Mucosa of rectum (tissue), 2 donors: ENCODE results near the gene MYBBP1A.

Source experiments
- H3K27ac ChIP-seq, 2 donors: one replicate each; pipeline ENCODE4 v1.7.0; 2013; ENCODE audit warnings: inconsistent platforms in 2 of 2, low read depth in 2 of 2, low read length in 2 of 2
- H3K27me3 ChIP-seq, 2 donors: one replicate each; pipeline ENCODE4 v1.7.0; 2013; ENCODE audit warnings: low read length in 2 of 2; ENCODE audit not compliant: control insufficient read depth in 2 of 2, insufficient read depth in 2 of 2
- H3K36me3 ChIP-seq, 2 donors: one replicate each; pipeline ENCODE4 v1.7.0; 2013; ENCODE audit warnings: low read length in 2 of 2; ENCODE audit not compliant: control insufficient read depth in 2 of 2, insufficient read depth in 2 of 2
- H3K4me1 ChIP-seq, 2 donors: one replicate each; pipeline ENCODE4 v1.7.0; 2013; ENCODE audit warnings: low read length in 2 of 2, mild to moderate bottlenecking in 1 of 2; ENCODE audit not compliant: control insufficient read depth in 2 of 2, insufficient read depth in 2 of 2
- H3K4me3 ChIP-seq, 2 donors: one replicate each; pipeline ENCODE4 v1.7.0; 2013; ENCODE audit warnings: low read length in 2 of 2
- H3K9ac ChIP-seq, 2 donors: one replicate each; pipeline ENCODE4 v1.7.0; 2013; ENCODE audit warnings: low read length in 2 of 2, low read depth in 1 of 2, mild to moderate bottlenecking in 1 of 2
- H3K9me3 ChIP-seq, 2 donors: one replicate each; pipeline ENCODE4 v1.7.0; 2013; ENCODE audit warnings: low read length in 2 of 2; ENCODE audit not compliant: control insufficient read depth in 2 of 2
- donor health status: healthy.
- donor health status: Normal muscosa, but diverticular disease.

MYBBP1A gene

GRCh38 chr17:4530799-4531730, 24.1 kb downstream of the MYBBP1A start:
- Histone ChIP-seq H3K36me3 (no peaks in the 10 kb centered on the region), H3K27me3 (no peaks in the 10 kb centered on the region), H3K4me1 (peaks cover 3 to 7% of the 10 kb centered on the region in 2 donors), H3K27ac (no peak overlapping the region), H3K9ac (no peak overlapping the region), H3K4me3 (no peak overlapping the region), H3K9me3 (no peaks in the 10 kb centered on the region)

- Histone ChIP-seq H3K9ac (no peak overlapping the region), H3K27ac (no peak overlapping the region), H3K27me3 (no peaks in the 10 kb centered on the region), H3K4me1 (peaks cover 2 to 5% of the 10 kb centered on the region in 2 donors), H3K36me3 (no peaks in the 10 kb centered on the region), H3K4me3 (no peak overlapping the region), H3K9me3 (no peaks in the 10 kb centered on the region)
Measured at GRCh38 chr17:4529533-4530152, 25.5 kb downstream of the MYBBP1A start.

GRCh38 chr17:4527566-4528125, 27.5 kb downstream of the MYBBP1A start:
- H3K9ac ChIP-seq: no peak overlapping the region
- no peak overlapping the region for H3K27ac ChIP-seq
- no peaks in the 10 kb centered on the region for H3K36me3 ChIP-seq
- no peaks in the 10 kb centered on the region for H3K4me1 ChIP-seq
- no peaks in the 10 kb centered on the region for H3K9me3 ChIP-seq
- H3K4me3 ChIP-seq: no peak overlapping the region
- H3K27me3 ChIP-seq: no peaks in the 10 kb centered on the region

GRCh38 chr17:4527134-4527533, 28.1 kb downstream of the MYBBP1A start:
- H3K4me1 ChIP-seq: no peaks in the 10 kb centered on the region
- H3K9ac ChIP-seq: no peak overlapping the region
- no peaks in the 10 kb centered on the region for H3K36me3 ChIP-seq
- no peaks in the 10 kb centered on the region for H3K9me3 ChIP-seq
- H3K4me3 ChIP-seq: no peak overlapping the region
- H3K27me3 ChIP-seq: no peaks in the 10 kb centered on the region
- no peak overlapping the region for H3K27ac ChIP-seq

- H3K27ac ChIP-seq: no peak overlapping the region
- no peaks in the 10 kb centered on the region for H3K36me3 ChIP-seq
- H3K9me3 ChIP-seq: no peaks in the 10 kb centered on the region
- H3K4me1 ChIP-seq: peaks cover 4 to 5% of the 10 kb centered on the region in 2 donors
- no peak overlapping the region for H3K9ac ChIP-seq
- H3K4me3 ChIP-seq: no peak overlapping the region
- no peaks in the 10 kb centered on the region for H3K27me3 ChIP-seq
Measured at GRCh38 chr17:4525691-4526397, 29.3 kb downstream of the MYBBP1A start.

GRCh38 chr17:4523946-4524345, 31.2 kb downstream of the MYBBP1A start:
- no peak overlapping the region for H3K27ac ChIP-seq
- H3K4me1 ChIP-seq: peaks cover 4 to 14% of the 10 kb centered on the region in 2 donors
- no peak overlapping the region for H3K9ac ChIP-seq
- H3K9me3 ChIP-seq: no peaks in the 10 kb centered on the region
- no peaks in the 10 kb centered on the region for H3K27me3 ChIP-seq
- no peaks in the 10 kb centered on the region for H3K36me3 ChIP-seq
- no peak overlapping the region for H3K4me3 ChIP-seq

- peaks cover 4 to 14% of the 10 kb centered on the region in 2 donors for H3K4me1 ChIP-seq
- no peak overlapping the region for H3K4me3 ChIP-seq
- H3K9me3 ChIP-seq: no peaks in the 10 kb centered on the region
- H3K27ac ChIP-seq: peak overlapping the region in 1 of 2 donors; percentile 23
- no peaks in the 10 kb centered on the region for H3K27me3 ChIP-seq
- no peak overlapping the region for H3K9ac ChIP-seq
- no peaks in the 10 kb centered on the region for H3K36me3 ChIP-seq
Measured at GRCh38 chr17:4522661-4523060, 32.5 kb downstream of the MYBBP1A start.

GRCh38 chr17:4520894-4521600, 34.1 kb downstream of the MYBBP1A start:
- H3K9ac ChIP-seq: no peak overlapping the region
- H3K4me3 ChIP-seq: no peak overlapping the region
- no peaks in the 10 kb centered on the region for H3K27me3 ChIP-seq
- no peaks in the 10 kb centered on the region for H3K36me3 ChIP-seq
- peak overlapping the region; percentile 48 to 68 for H3K27ac ChIP-seq
- H3K9me3 ChIP-seq: no peaks in the 10 kb centered on the region
- peaks cover 4 to 14% of the 10 kb centered on the region in 2 donors for H3K4me1 ChIP-seq

GRCh38 chr17:4520060-4520893, 34.9 kb downstream of the MYBBP1A start:
- H3K4me3 ChIP-seq: no peak overlapping the region
- peaks cover 4 to 14% of the 10 kb centered on the region in 2 donors for H3K4me1 ChIP-seq
- H3K9me3 ChIP-seq: no peaks in the 10 kb centered on the region
- H3K9ac ChIP-seq: no peak overlapping the region
- H3K27me3 ChIP-seq: no peaks in the 10 kb centered on the region
- H3K36me3 ChIP-seq: no peaks in the 10 kb centered on the region
- peak overlapping the region; percentile 27 to 68 for H3K27ac ChIP-seq
